ENCODE results near the gene CRX.

Gene CRX

DNA sequence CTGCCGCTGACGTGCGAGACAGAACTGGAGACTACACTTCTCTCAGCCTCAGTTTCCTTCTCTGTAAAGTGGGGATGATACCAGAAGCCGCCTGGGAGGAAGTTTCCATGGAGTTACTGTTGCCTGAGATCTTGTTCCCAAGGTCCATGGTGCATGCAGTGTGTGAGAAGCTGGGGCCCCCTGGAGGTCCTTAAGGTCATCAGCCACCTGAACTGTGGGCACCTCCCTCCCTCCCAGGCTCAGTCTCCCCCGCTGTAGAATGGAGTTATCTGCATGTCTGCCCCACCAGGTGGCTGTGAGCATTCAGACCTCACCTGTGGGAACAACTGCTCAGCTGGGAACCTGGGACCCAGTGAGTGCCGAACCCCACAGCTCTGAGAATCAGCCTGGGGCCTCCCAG lies 2.7 kb downstream of the CRX start:
- TF ChIP-seq, protein P1, sequence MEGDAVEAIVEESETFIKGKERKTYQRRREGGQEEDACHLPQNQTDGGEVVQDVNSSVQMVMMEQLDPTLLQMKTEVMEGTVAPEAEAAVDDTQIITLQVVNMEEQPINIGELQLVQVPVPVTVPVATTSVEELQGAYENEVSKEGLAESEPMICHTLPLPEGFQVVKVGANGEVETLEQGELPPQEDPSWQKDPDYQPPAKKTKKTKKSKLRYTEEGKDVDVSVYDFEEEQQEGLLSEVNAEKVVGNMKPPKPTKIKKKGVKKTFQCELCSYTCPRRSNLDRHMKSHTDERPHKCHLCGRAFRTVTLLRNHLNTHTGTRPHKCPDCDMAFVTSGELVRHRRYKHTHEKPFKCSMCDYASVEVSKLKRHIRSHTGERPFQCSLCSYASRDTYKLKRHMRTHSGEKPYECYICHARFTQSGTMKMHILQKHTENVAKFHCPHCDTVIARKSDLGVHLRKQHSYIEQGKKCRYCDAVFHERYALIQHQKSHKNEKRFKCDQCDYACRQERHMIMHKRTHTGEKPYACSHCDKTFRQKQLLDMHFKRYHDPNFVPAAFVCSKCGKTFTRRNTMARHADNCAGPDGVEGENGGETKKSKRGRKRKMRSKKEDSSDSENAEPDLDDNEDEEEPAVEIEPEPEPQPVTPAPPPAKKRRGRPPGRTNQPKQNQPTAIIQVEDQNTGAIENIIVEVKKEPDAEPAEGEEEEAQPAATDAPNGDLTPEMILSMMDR (IDR thresholded peaks at IDR 0.05; ENCODE audit: low read depth, low read length, missing control alignments): no peak
- no peak for DNase-seq (ENCODE audit: low read depth)
- in situ Hi-C loops (cut with HindIII; ENCODE audit: low sequenced_read_pairs): no loop called here
- no peak overlapping the region for H3K4me3 ChIP-seq (ENCODE audit: low read depth, low read length)

DNA sequence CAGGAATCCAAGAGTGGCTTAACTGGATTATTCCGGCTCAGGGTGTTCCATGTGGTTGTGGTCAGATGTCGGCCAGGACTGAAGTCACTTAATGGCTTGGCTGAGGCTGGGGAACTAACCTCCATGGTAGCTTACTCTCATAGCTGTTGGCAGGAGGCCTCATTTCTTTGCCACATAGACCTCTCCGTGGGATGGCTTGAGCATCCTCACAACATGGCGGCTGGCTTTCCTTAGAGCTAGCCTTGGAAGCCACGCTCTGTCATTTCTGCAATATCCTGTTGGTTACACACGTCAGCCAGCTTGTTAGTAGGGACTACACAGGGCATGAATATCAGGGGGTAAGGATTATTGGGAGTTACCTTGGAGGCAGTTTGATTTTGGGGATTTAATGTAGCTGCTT lies 5.1 kb downstream of the CRX start:
- in situ Hi-C loops (cut with HindIII; ENCODE audit: low sequenced_read_pairs): no loop called here
- no peak for DNase-seq (ENCODE audit: low read depth)
- TF ChIP-seq, protein P1 (IDR thresholded peaks at IDR 0.05; ENCODE audit: low read depth, low read length, missing control alignments): no peak
- H3K4me3 ChIP-seq (ENCODE audit: low read depth, low read length): no peak overlapping the region

DNA sequence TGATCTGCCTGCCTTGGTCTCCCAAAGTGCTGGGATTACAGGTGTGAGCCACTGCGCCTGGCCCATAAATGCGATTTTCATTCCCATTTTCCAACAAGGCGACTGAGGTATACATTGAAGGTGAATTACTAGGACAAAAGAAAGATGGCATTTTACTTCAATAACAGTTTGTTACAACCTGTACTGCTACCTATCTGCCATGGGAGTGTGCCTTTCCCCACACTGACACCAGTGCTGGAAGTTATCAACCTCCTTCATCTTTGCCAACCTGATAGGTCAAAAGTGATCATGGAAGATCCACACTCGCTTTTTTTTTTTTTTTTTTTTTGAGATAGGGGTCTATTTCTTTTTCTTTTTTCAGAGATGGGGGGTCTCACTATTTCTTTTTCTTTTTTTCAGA lies 11.0 kb downstream of the CRX start:
- DNase-seq (ENCODE audit: low read depth): no peak
- in situ Hi-C loops (cut with HindIII; ENCODE audit: low sequenced_read_pairs): no loop called here
- H3K4me3 ChIP-seq (ENCODE audit: low read depth, low read length): no peak overlapping the region
- TF ChIP-seq, protein P1 (IDR thresholded peaks at IDR 0.05; ENCODE audit: low read depth, low read length, missing control alignments): no peak

DNA sequence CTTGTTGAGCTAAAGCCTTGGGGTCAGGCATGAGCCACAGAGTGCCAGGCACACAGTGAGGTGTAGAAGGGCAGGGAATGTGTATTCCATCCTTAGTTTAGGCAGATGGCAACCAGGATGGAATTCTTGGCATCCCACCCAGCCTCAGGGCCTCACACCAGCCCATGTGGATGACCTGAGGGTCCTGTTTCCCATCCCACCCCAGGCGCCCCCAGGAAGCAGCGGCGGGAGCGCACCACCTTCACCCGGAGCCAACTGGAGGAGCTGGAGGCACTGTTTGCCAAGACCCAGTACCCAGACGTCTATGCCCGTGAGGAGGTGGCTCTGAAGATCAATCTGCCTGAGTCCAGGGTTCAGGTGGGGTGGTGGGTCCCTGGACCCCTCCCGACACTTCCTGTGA lies 14.3 kb downstream of the CRX start:
- TF ChIP-seq, protein P1 (IDR thresholded peaks at IDR 0.05; ENCODE audit: low read depth, low read length, missing control alignments): no peak
- DNase-seq (ENCODE audit: low read depth): no peak
- in situ Hi-C loops (cut with HindIII; ENCODE audit: low sequenced_read_pairs): no loop called here
- H3K4me3 ChIP-seq (ENCODE audit: low read depth, low read length): no peak overlapping the region

DNA sequence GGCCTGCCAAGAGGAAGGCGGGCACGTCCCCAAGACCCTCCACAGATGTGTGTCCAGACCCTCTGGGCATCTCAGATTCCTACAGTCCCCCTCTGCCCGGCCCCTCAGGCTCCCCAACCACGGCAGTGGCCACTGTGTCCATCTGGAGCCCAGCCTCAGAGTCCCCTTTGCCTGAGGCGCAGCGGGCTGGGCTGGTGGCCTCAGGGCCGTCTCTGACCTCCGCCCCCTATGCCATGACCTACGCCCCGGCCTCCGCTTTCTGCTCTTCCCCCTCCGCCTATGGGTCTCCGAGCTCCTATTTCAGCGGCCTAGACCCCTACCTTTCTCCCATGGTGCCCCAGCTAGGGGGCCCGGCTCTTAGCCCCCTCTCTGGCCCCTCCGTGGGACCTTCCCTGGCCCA lies 17.7 kb downstream of the CRX start:
- H3K4me3 ChIP-seq (ENCODE audit: low read depth, low read length): no peak overlapping the region
- DNase-seq (ENCODE audit: low read depth): no peak
- TF ChIP-seq, protein P1 (IDR thresholded peaks at IDR 0.05; ENCODE audit: low read depth, low read length, missing control alignments): no peak
- in situ Hi-C loops (cut with HindIII; ENCODE audit: low sequenced_read_pairs): no loop called here

DNA sequence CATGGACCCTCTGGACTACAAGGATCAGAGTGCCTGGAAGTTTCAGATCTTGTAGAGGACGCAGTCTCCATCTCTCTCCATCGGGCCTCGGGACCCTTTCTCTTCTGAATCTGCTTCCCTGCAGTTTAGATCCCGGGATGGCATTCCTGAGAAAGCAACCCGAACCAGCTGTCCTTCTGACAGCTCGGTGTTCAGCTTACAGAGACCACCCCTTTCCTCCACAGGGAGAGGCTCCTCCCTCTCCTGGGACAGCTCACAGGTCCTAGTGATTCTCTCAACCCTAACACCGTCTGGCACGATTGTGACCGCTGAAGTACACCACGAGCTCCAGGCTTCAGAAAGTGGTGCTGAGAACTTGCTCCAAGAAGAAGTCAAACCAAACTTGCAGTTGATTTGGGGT lies 18.2 kb downstream of the CRX start:
- TF ChIP-seq, protein P1 (IDR thresholded peaks at IDR 0.05; ENCODE audit: low read depth, low read length, missing control alignments): no peak
- no peak overlapping the region for H3K4me3 ChIP-seq (ENCODE audit: low read depth, low read length)
- in situ Hi-C loops (cut with HindIII; ENCODE audit: low sequenced_read_pairs): no loop called here
- DNase-seq (ENCODE audit: low read depth): no peak

DNA sequence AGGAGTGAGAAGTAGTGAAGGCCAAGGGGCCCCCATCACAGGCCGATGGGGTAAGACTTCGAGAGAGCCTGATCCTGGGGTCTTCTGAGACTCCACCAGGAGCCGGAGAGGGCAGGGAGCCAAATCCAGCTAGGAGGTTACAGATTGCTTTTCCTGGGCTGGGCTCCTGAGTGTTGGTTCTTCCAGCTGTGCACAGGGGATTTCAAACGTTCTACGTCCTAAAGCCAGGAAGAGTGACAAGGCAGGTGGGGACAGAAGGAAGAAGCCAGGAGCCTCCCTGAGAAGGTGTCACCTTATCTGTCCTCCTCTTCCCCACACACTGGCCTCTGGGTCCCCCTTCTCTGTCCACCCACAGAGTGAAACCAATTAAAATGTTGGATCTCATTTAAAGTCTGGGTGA lies 21.2 kb downstream of the CRX start:
- no peak overlapping the region for H3K4me3 ChIP-seq (ENCODE audit: low read depth, low read length)
- in situ Hi-C loops (cut with HindIII; ENCODE audit: low sequenced_read_pairs): no loop called here
- no peak for DNase-seq (ENCODE audit: low read depth)
- TF ChIP-seq, protein P1 (IDR thresholded peaks at IDR 0.05; ENCODE audit: low read depth, low read length, missing control alignments): no peak

Measured in astrocyte of the cerebellum (primary cell).